Measurements from ENCODE around the gene MSMB. TPM values are rescaled to one million over a fixed set of nuclear protein-coding genes. Genes with fewer than 3 reads are reported as not detected.
"Not testable (repeated sequence)": the region's sequence is repeated elsewhere in the genome, so short reads cannot be mapped to it uniquely, and the experiment has no call there.

Gene MSMB
- total RNA-seq, 1 experiment from 2014 or later = not detected

GRCh38 chr10:46090258-46090812, 44.3 kb upstream of the MSMB start:
- H3K9me3 ChIP-seq (ENCODE audit: insufficient read depth, low read depth) = no peaks in the 10 kb centered on the region
- H3K27me3 ChIP-seq (ENCODE audit: insufficient read depth, low read depth) = no peaks in the 10 kb centered on the region
- H3K4me2 ChIP-seq = no peak overlapping the region
- DNase-seq = no peak
- POLR2A ChIA-PET (ENCODE audit: unreplicated experiment) = no interaction called here
- CTCF ChIA-PET = interaction anchor here (0.7 kb wide), 1 partner anchor 89 kb away, joined by 3 read pairs; no protein-coding TSS in a partner anchor
- H3F3A ChIP-seq (ENCODE audit: insufficient read depth, low read depth) = no peaks in the 10 kb centered on the region
- H3K79me2 ChIP-seq (ENCODE audit: low read depth) = no peaks in the 10 kb centered on the region
- no TSS peak for BruUV-seq (replicated peaks)
- no peak overlapping the region for H3K4me3 ChIP-seq
- H3K27ac ChIP-seq = no peak overlapping the region
- no peaks in the 10 kb centered on the region for H4K20me1 ChIP-seq (ENCODE audit: insufficient read depth)
- no peaks in the 10 kb centered on the region for H3K4me1 ChIP-seq (replicated peaks; ENCODE audit: insufficient read depth)
- no peak overlapping the region for H2AFZ ChIP-seq
- intact Hi-C loops (cut with micrococcal nuclease; ENCODE audit: unreplicated experiment) = no loop called here
- TF ChIP-seq EZH2 (IDR thresholded peaks at IDR 0.05; ENCODE audit: low read depth) (no peak), CTCF (conservative IDR thresholded peaks at IDR 0.05) (no peak)
- H3K36me3 ChIP-seq (ENCODE audit: low read depth) = no peaks in the 10 kb centered on the region
- H3K9me2 ChIP-seq (ENCODE audit: insufficient read depth) = no peaks in the 10 kb centered on the region

- H3K9me2 ChIP-seq (ENCODE audit: insufficient read depth); H3K27ac ChIP-seq; intact Hi-C loops (cut with micrococcal nuclease; ENCODE audit: unreplicated experiment); BruUV-seq (replicated peaks); H2AFZ ChIP-seq; H3K4me3 ChIP-seq; H3K9me3 ChIP-seq (ENCODE audit: insufficient read depth, low read depth); H4K20me1 ChIP-seq (ENCODE audit: insufficient read depth); DNase-seq; H3F3A ChIP-seq (ENCODE audit: insufficient read depth, low read depth); H3K36me3 ChIP-seq (ENCODE audit: low read depth); POLR2A ChIA-PET (ENCODE audit: unreplicated experiment); H3K4me1 ChIP-seq (replicated peaks; ENCODE audit: insufficient read depth); H3K4me2 ChIP-seq; CTCF ChIA-PET; H3K79me2 ChIP-seq (ENCODE audit: low read depth); H3K27me3 ChIP-seq (ENCODE audit: insufficient read depth, low read depth): not testable (repeated sequence)
Observed at GRCh38 chr10:46087381-46087780, 41.3 kb upstream of the MSMB start.

- Histone ChIP-seq H3K4me2 (no peak overlapping the region), H2AFZ (no peak overlapping the region)
Observed at GRCh38 chr10:46084321-46085165, 38.5 kb upstream of the MSMB start.

More at GRCh38 chr10:46084321-46085165, 38.5 kb upstream of the MSMB start:
- Histone ChIP-seq H3K27me3 (ENCODE audit: insufficient read depth, low read depth) (no peaks in the 10 kb centered on the region), H3F3A (ENCODE audit: insufficient read depth, low read depth) (no peaks in the 10 kb centered on the region), H3K27ac (no peak overlapping the region), H3K4me1 (replicated peaks; ENCODE audit: insufficient read depth) (no peaks in the 10 kb centered on the region), H3K4me3 (no peak overlapping the region), H4K20me1 (ENCODE audit: insufficient read depth) (no peaks in the 10 kb centered on the region), H3K79me2 (ENCODE audit: low read depth) (no peaks in the 10 kb centered on the region), H3K9me3 (ENCODE audit: insufficient read depth, low read depth) (no peaks in the 10 kb centered on the region), H3K9me2 (ENCODE audit: insufficient read depth) (no peaks in the 10 kb centered on the region), H3K36me3 (ENCODE audit: low read depth) (no peaks in the 10 kb centered on the region)
- ChIA-PET CTCF (no interaction called here), POLR2A (ENCODE audit: unreplicated experiment) (no interaction called here)
- no peak for DNase-seq
- intact Hi-C loops (cut with micrococcal nuclease; ENCODE audit: unreplicated experiment) = no loop called here
- TF ChIP-seq EZH2 (IDR thresholded peaks at IDR 0.05; ENCODE audit: low read depth) (no peak), CTCF (conservative IDR thresholded peaks at IDR 0.05) (no peak)
- no TSS peak for BruUV-seq (replicated peaks)

All from PC-9 (cell line).